Fibroblast of lung (primary cell): ENCODE measurements around the gene NFATC4. TPM values are rescaled to one million over a fixed set of nuclear protein-coding genes. Genes with fewer than 3 reads are reported as not detected.

Experiments used
- DNase-seq, 2 donors: peaks; one replicate each; pipeline versions ENCODE4 v3.0.0 to v3.0.0-alpha.2; 2010; ENCODE audit warnings: low read depth in 2 of 2
- H2AFZ ChIP-seq: 2 replicates; pipeline ENCODE4 v1.5.1; 2012; ENCODE audit warnings: low read length, control low read depth, inconsistent platforms
- H3K27ac ChIP-seq: 2 replicates; pipeline ENCODE4 v1.5.1; 2011; ENCODE audit warnings: low read length, control low read depth; ENCODE audit not compliant: insufficient read depth
- H3K27me3 ChIP-seq: 2 replicates; pipeline ENCODE4 v1.5.1; 2011; ENCODE audit warnings: mild to moderate bottlenecking, low read length; ENCODE audit not compliant: control insufficient read depth, insufficient read depth
- H3K36me3 ChIP-seq: 2 replicates; pipeline ENCODE4 v1.5.1; 2011; ENCODE audit warnings: low read length; ENCODE audit not compliant: control insufficient read depth, insufficient read depth
- H3K4me1 ChIP-seq: 2 replicates; pipeline ENCODE4 v1.5.1; 2011; ENCODE audit warnings: low read length; ENCODE audit not compliant: control insufficient read depth, insufficient read depth; ENCODE audit errors: extremely low read depth
- H3K4me2 ChIP-seq: 2 replicates; pipeline ENCODE4 v1.5.1; 2011; ENCODE audit warnings: low read length, control low read depth; ENCODE audit not compliant: insufficient read depth; ENCODE audit errors: extremely low read depth
- H3K4me3 ChIP-seq, 4 experiments: fragments of 200-600 bp in 1 of 4; sonication (generic) in 1 of 4; replicated peaks in 1 of 4; 2 replicates each; pipeline ENCODE4 v1.5.1; 2011 to 2016; ENCODE audit warnings: low read length in 4 of 4, low read depth in 3 of 4, mild to moderate bottlenecking in 3 of 4, control low read depth in 2 of 4, inconsistent platforms in 1 of 4, mixed read lengths in 1 of 4; ENCODE audit not compliant: insufficient read depth in 1 of 4; ENCODE audit errors: control extremely low read depth in 1 of 4
- H3K79me2 ChIP-seq: 2 replicates; pipeline ENCODE4 v1.5.1; 2012; ENCODE audit warnings: mild to moderate bottlenecking, low read length, inconsistent platforms; ENCODE audit not compliant: control insufficient read depth, insufficient read depth
- H3K9ac ChIP-seq: 2 replicates; pipeline ENCODE4 v1.5.1; 2011; ENCODE audit warnings: mild to moderate bottlenecking, low read length, control low read depth; ENCODE audit not compliant: insufficient read depth
- H3K9me3 ChIP-seq: 2 replicates; pipeline ENCODE4 v1.5.1; 2012; ENCODE audit warnings: low read depth, low read length; ENCODE audit not compliant: control insufficient read depth, insufficient read depth
- H4K20me1 ChIP-seq: 2 replicates; pipeline ENCODE4 v1.5.1; 2011; ENCODE audit warnings: low read length; ENCODE audit not compliant: control insufficient read depth, insufficient read depth; ENCODE audit errors: extremely low read depth
- CTCF ChIP-seq, 2 donors: IDR thresholded peaks in 1 of 2; conservative IDR thresholded peaks in 1 of 2; 1 replicate in 1 of 2; 2 replicates in 1 of 2; pipeline ENCODE4 v1.5.1; 2011 to 2012; ENCODE audit warnings: low read length in 2 of 2, control low read depth in 1 of 2, inconsistent platforms in 1 of 2, low read depth in 1 of 2, mild to moderate bottlenecking in 1 of 2
- EZH2 ChIP-seq: IDR thresholded peaks from 2 replicates; pipeline ENCODE4 v1.5.1; 2012; ENCODE audit warnings: low read length, control low read depth, mild to moderate bottlenecking; ENCODE audit errors: missing control alignments
- polyA plus RNA-seq, 2 donors: library from polyadenylated mRNA; depleted of rRNA in 1 of 2; stranded (reverse) in 1 of 2; unstranded in 1 of 2; fragments of >200 nt; gene quantifications; 2 replicates each; pipeline ENCODE4 v1.2.1, GENCODE V29; 2011 to 2012; ENCODE audit warnings: missing spikeins in 1 of 2
- total RNA-seq: library from RNA; depleted of rRNA; stranded (reverse); fragments of >200 nt; gene quantifications from 2 replicates; pipeline ENCODE4 v1.2.1, GENCODE V29; 2014

NFATC4 gene
- total and polyA plus RNA-seq, 2 donors (not counting 1 experiment from before 2014, with no cell fraction given): 27.1 to 59.9 TPM

GRCh38 chr14:24397639-24398292, 29.8 kb downstream of the NFATC4 start:
- H3K27me3 ChIP-seq: no peaks in the 10 kb centered on the region
- no peaks in the 10 kb centered on the region for H3K36me3 ChIP-seq

GRCh38 chr14:24398293-24398652, 30.3 kb downstream of the NFATC4 start:
- no peak overlapping the region for H3K9ac ChIP-seq
- H2AFZ ChIP-seq: no peak overlapping the region
- H3K79me2 ChIP-seq: no peaks in the 10 kb centered on the region
- TF ChIP-seq EZH2: no peak
- no peak for TF ChIP-seq CTCF (conservative IDR thresholded peaks at IDR 0.05 in 1 of 2, IDR thresholded peaks at IDR 0.05 in 1 of 2; ENCODE audit: low read depth in 1 of 2, low read length in 2 of 2)
- no peaks in the 10 kb centered on the region for H4K20me1 ChIP-seq
- H3K4me1 ChIP-seq: peaks cover 7% of the 10 kb centered on the region
- peak in 1 of 2 donors; percentile 29 for DNase-seq
- no peaks in the 10 kb centered on the region for H3K36me3 ChIP-seq
- no peak overlapping the region for H3K27ac ChIP-seq
- peak overlapping the region in 2 of 4 experiments; percentile 37 to 71 for H3K4me3 ChIP-seq
- no peaks in the 10 kb centered on the region for H3K9me3 ChIP-seq
- H3K4me2 ChIP-seq: no peak overlapping the region
- no peaks in the 10 kb centered on the region for H3K27me3 ChIP-seq

More at GRCh38 chr14:24397639-24398292, 29.8 kb downstream of the NFATC4 start:
- no peak for DNase-seq
- Histone ChIP-seq H3K9me3 (no peaks in the 10 kb centered on the region), H2AFZ (no peak overlapping the region), H3K9ac (no peak overlapping the region), H3K4me3 (peak overlapping the region in 2 of 4 experiments; percentile 37 to 71), H3K27ac (no peak overlapping the region), H3K4me1 (peaks cover 4% of the 10 kb centered on the region), H4K20me1 (no peaks in the 10 kb centered on the region), H3K4me2 (no peak overlapping the region), H3K79me2 (no peaks in the 10 kb centered on the region)
- no peak for TF ChIP-seq CTCF (conservative IDR thresholded peaks at IDR 0.05 in 1 of 2, IDR thresholded peaks at IDR 0.05 in 1 of 2; ENCODE audit: low read depth in 1 of 2, low read length in 2 of 2)

- peak within 1 kb of the TSS; percentile 27 for H3K9ac ChIP-seq
- no peak within 1 kb of the TSS for H3K27ac ChIP-seq
Observed at GRCh38 chr14:24398653-24399446, 30.9 kb downstream of the NFATC4 start, which contains the start of gene NYNRIN. Gene NYNRIN, plus strand, starts transcription at chr14:24399003. Its CDS starts 244 bp downstream, at chr14:24399247.

More at GRCh38 chr14:24398653-24399446, 30.9 kb downstream of the NFATC4 start, which contains the start of gene NYNRIN:
- no peaks in the 10 kb centered on the region for H3K79me2 ChIP-seq
- H2AFZ ChIP-seq: peak within 1 kb of the TSS; percentile 38
- TF ChIP-seq CTCF (conservative IDR thresholded peaks at IDR 0.05 in 1 of 2, IDR thresholded peaks at IDR 0.05 in 1 of 2; ENCODE audit: low read depth in 1 of 2, low read length in 2 of 2) (no peak), EZH2 (no peak)
- no peaks in the 10 kb centered on the region for H3K27me3 ChIP-seq
- no peaks in the 10 kb centered on the region for H3K9me3 ChIP-seq
- peak within 1 kb of the TSS; percentile 51 to 71 (median 58) for H3K4me3 ChIP-seq
- no peaks in the 10 kb centered on the region for H4K20me1 ChIP-seq
- H3K36me3 ChIP-seq: no peaks in the 10 kb centered on the region
- H3K4me1 ChIP-seq: peaks cover 11% of the 10 kb centered on the region
- peak; percentile 37 to 49 for DNase-seq
- H3K4me2 ChIP-seq: peak within 1 kb of the TSS; percentile 77
